Activated B cell treated with CpG ODN at 0.5 μM for 24 hours (primary cell): Measurements from ENCODE around the gene USP26. TPM values are rescaled to one million over a fixed set of nuclear protein-coding genes. Genes with fewer than 3 reads are reported as not detected.
"Not testable (repeated sequence)": the region's sequence is repeated elsewhere in the genome, so short reads cannot be mapped to it uniquely, and the experiment has no call there.

Experiments
- ATAC-seq: fragments of 200-7000 bp; cut with Tn5 transposase; one replicate; pipeline ENCODE4 v1.10.0; 2021; ENCODE audit warnings: low read depth, mild to moderate bottlenecking, moderate library complexity
- CTCF ChIA-PET: fragments of 350-600 bp; sonication (Branson Sonifier 250); formaldehyde crosslinking; loops from one replicate; lab custom pipeline; 2021; ENCODE audit warnings: antibody characterized with exemption; lab: Charles Lee
- POLR2A ChIA-PET: fragments of 350-600 bp; sonication (Branson Sonifier 250); formaldehyde crosslinking; loops from one replicate; lab custom pipeline; 2021; ENCODE audit warnings: antibody characterized with exemption; lab: Charles Lee
- DNase-seq: peaks from one replicate; pipeline ENCODE4 v3.0.0; 2022
- H3K27ac Mint-ChIP-seq: one replicate; pipeline ENCODE4 v1.8.0; 2020; ENCODE audit warnings: mixed read lengths
- H3K27me3 Mint-ChIP-seq: one replicate; pipeline ENCODE4 v1.8.0; 2021; ENCODE audit warnings: mixed read lengths
- H3K36me3 Mint-ChIP-seq: one replicate; pipeline ENCODE4 v1.8.0; 2021; ENCODE audit warnings: low read depth, mixed read lengths
- H3K4me1 Mint-ChIP-seq: one replicate; pipeline ENCODE4 v1.8.0; 2021; ENCODE audit warnings: mixed read lengths
- H3K4me3 Mint-ChIP-seq: one replicate; pipeline ENCODE4 v1.8.0; 2020; ENCODE audit warnings: mild to moderate bottlenecking, mixed read lengths
- H3K9me3 Mint-ChIP-seq: one replicate; pipeline ENCODE4 v1.8.0; 2020; ENCODE audit warnings: mixed read lengths
- intact Hi-C: fragments of 100-400 bp; cut with micrococcal nuclease; formaldehyde crosslinking; loops from one replicate; pipeline ENCODE4 v1.15.1; 2024
- total RNA-seq: library from RNA; stranded (reverse); gene quantifications from 2 replicates; pipeline ENCODE4 v1.2.3, GENCODE V29; 2022
- TF ChIP-seq, protein P1 (sequence below): fragments of 200-600 bp; IDR thresholded peaks from one replicate; pipeline ENCODE4 v1.8.0; 2022; ENCODE audit warnings: antibody characterized with exemption, mild to moderate bottlenecking

USP26 gene
- total RNA-seq, 1 donor from 2014 or later = not detected

DNA sequence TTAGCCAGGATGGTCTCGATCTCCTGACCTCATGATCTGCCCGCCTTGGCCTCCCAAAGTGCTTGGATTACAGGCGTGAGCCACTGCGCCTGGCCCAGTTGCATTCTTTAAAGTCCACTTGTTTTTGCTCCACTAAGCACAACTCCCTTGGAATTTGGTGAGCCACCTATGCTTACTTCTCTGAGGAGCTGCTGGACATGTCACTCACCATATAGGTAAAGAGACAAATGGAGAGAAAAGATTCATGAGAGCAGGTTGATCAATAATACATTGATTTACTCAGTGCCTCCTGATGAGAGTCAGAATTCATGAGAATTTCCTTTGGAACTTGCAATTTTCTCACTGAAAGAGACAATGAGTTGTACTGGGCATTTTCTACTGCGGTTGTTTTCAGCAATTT lies 48.2 kb downstream of the USP26 start:
- H3K27me3 Mint-ChIP-seq = no peaks in the 10 kb centered on the region
- ChIA-PET CTCF (no interaction called here), POLR2A (no interaction called here)
- H3K27ac Mint-ChIP-seq = no peak overlapping the region
- DNase-seq = no peak
- no peak overlapping the region for H3K4me3 Mint-ChIP-seq
- no peak for ATAC-seq
- intact Hi-C loops = no loop called here
- no peaks in the 10 kb centered on the region for H3K9me3 Mint-ChIP-seq
- no peaks in the 10 kb centered on the region for H3K4me1 Mint-ChIP-seq
- no peaks in the 10 kb centered on the region for H3K36me3 Mint-ChIP-seq
- TF ChIP-seq, protein P1, sequence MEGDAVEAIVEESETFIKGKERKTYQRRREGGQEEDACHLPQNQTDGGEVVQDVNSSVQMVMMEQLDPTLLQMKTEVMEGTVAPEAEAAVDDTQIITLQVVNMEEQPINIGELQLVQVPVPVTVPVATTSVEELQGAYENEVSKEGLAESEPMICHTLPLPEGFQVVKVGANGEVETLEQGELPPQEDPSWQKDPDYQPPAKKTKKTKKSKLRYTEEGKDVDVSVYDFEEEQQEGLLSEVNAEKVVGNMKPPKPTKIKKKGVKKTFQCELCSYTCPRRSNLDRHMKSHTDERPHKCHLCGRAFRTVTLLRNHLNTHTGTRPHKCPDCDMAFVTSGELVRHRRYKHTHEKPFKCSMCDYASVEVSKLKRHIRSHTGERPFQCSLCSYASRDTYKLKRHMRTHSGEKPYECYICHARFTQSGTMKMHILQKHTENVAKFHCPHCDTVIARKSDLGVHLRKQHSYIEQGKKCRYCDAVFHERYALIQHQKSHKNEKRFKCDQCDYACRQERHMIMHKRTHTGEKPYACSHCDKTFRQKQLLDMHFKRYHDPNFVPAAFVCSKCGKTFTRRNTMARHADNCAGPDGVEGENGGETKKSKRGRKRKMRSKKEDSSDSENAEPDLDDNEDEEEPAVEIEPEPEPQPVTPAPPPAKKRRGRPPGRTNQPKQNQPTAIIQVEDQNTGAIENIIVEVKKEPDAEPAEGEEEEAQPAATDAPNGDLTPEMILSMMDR = no peak

DNA sequence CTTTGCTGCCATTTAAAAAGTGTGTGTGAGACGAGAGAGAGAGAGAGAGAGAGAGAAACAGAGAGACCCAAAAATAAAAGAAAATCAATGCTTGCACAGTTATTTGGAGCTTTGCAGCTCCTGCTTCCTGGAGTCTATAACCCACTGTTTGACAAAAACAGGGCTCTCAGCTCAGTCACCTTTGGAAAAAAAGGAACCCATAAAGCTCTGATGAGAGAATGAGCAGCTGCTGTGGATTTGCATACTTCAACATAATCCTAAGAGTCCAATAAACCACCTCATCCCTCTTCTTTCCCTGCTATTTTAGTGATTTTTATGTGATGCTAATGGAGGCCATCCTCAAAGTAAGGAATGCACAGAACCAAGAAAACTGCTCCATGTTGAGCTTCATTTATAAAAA lies 50.3 kb downstream of the USP26 start:
- H3K27me3 Mint-ChIP-seq = no peaks in the 10 kb centered on the region
- TF ChIP-seq, protein P1 = no peak
- DNase-seq (no peak), ATAC-seq (no peak)
- H3K9me3 Mint-ChIP-seq = no peaks in the 10 kb centered on the region
- ChIA-PET CTCF (no interaction called here), POLR2A (no interaction called here)
- no peak overlapping the region for H3K27ac Mint-ChIP-seq
- intact Hi-C loops = no loop called here
- no peak overlapping the region for H3K4me3 Mint-ChIP-seq
- no peaks in the 10 kb centered on the region for H3K4me1 Mint-ChIP-seq
- H3K36me3 Mint-ChIP-seq = no peaks in the 10 kb centered on the region

DNA sequence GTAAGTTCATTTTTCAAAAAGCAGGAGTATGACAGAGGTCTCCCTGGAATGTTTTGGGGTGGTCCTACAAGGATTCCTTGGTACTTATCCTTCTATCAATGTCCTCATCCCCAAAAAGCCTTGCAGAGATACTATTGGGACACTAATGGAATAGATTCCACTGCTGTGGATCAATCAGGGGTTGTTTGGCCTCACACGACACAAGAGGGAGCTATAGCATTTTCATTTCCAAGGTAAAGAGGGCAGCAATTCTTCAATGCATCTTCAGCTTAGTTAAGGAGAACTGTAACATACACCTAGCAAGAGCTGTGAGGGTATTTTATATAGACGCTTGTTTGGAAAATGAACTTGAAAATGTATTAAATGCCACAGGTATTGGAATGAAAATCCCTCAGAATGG lies 50.9 kb downstream of the USP26 start:
- Mint-ChIP-seq H3K36me3 (no peaks in the 10 kb centered on the region), H3K9me3 (no peaks in the 10 kb centered on the region), H3K4me1 (no peaks in the 10 kb centered on the region), H3K27me3 (no peaks in the 10 kb centered on the region), H3K27ac (no peak overlapping the region), H3K4me3 (no peak overlapping the region)
- POLR2A ChIA-PET = no interaction called here
- no peak for DNase-seq
- CTCF ChIA-PET = no interaction called here
- intact Hi-C loops = no loop called here
- TF ChIP-seq, protein P1 = no peak
- no peak for ATAC-seq

DNA sequence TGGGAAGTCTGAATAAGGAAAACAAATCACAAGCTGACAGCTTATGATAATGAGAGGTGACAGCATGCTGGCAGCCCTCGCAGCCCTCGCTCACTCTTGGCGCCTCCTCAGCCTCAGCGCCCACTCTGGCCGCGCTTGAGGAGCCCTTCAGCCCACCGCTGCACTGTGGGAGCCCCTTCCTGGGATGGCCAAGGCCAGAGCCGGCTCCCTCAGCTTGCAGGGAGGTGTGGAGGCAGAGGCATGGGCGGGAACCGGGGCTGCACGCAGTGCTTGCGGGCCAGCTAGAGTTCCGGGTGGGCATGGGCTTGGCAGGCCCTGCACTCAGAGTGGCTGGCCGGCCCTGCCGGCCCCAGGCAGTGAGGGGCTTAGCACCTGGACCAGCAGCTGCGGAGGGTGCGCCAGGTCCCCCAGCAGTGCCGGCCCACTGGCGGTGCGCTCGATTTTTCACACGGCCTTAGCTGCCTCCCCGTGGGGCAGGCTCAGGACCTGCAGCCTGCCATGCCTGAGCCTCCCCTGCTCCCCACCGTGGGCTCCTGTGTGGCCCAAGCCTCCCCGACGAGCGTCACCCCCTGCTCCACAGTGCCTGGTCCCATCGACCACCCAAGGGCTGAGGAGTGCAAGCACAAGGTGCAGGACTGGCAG lies 52.6 kb downstream of the USP26 start:
- POLR2A ChIA-PET, H3K27ac Mint-ChIP-seq, H3K4me3 Mint-ChIP-seq, intact Hi-C loops, H3K4me1 Mint-ChIP-seq, ATAC-seq, H3K36me3 Mint-ChIP-seq, H3K27me3 Mint-ChIP-seq, H3K9me3 Mint-ChIP-seq, DNase-seq, CTCF ChIA-PET: not testable (repeated sequence)

DNA sequence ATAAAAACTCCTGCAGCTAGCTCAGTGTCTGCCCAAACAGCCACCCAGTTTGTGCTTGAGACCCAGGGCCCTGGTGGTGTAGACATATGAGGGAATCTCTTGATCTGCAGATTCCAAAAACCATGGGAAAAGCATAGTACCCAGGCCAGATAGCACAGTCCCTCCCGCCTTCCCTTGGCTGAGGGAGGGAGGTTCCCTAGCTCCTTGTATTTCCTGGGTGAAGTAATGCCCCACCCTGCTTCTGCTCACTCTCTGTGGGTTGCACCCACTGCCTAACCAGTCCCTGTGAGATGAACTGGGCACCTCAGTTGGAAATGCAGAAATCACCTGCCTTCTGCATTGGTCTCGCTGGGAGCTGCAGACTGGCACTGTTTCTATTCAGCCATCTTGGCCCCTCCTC lies 54.6 kb downstream of the USP26 start:
- Mint-ChIP-seq H3K36me3 (no peaks in the 10 kb centered on the region), H3K27me3 (no peaks in the 10 kb centered on the region), H3K4me1 (no peaks in the 10 kb centered on the region), H3K4me3 (no peak overlapping the region), H3K27ac (no peak overlapping the region), H3K9me3 (peaks cover 10% of the 10 kb centered on the region)
- ATAC-seq (no peak), DNase-seq (no peak)
- intact Hi-C loops = no loop called here
- POLR2A ChIA-PET = no interaction called here
- TF ChIP-seq, protein P1 = no peak
- CTCF ChIA-PET = no interaction called here

DNA sequence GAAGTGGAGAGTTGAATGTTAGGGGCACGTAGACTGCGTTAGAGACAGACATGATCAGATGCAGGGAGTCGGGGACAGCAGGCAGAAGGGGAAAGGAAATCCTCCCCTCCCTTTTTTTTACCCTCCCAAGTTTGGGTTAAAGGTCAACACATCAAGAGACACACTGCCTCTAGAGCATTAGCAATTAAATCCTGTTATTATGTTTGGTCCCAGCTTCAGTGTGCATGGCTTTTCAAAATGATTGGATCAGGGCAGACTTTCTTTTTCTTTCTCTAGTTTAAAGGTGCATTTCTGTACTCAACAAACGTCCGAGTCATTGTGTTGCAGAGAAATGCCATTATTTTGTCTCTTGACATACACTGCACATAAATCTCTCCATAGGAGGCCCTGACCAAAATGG lies 63.9 kb downstream of the USP26 start:
- Mint-ChIP-seq H3K4me3 (no peak overlapping the region), H3K36me3 (no peaks in the 10 kb centered on the region), H3K27ac (no peak overlapping the region), H3K4me1 (no peaks in the 10 kb centered on the region), H3K9me3 (peaks cover 4% of the 10 kb centered on the region), H3K27me3 (no peaks in the 10 kb centered on the region)
- intact Hi-C loops = no loop called here
- TF ChIP-seq, protein P1 = no peak
- POLR2A ChIA-PET = no interaction called here
- no peak for ATAC-seq
- CTCF ChIA-PET = no interaction called here
- no peak for DNase-seq
